Ovary (tissue), 3 donors: ENCODE data around the gene RAD50.

Source experiments
- EP300 ChIP-seq: sonication (generic); formaldehyde crosslinking; IDR thresholded peaks from one replicate; pipeline ENCODE4 v1.6.1; 2017; ENCODE audit warnings: antibody characterized with exemption
- TF ChIP-seq, protein P1 (sequence below), 3 donors: fragments of 450-650 bp in 2 of 3; fragments of 200-600 bp in 1 of 3; IDR thresholded peaks; one replicate each; pipeline versions ENCODE4 v1.5.1 to v1.8.0; 2016 to 2022; ENCODE audit warnings: antibody characterized with exemption in 3 of 3, mild to moderate bottlenecking in 1 of 3
- donor health status: DM: no; HTN: no; CAD: no.

DNA sequence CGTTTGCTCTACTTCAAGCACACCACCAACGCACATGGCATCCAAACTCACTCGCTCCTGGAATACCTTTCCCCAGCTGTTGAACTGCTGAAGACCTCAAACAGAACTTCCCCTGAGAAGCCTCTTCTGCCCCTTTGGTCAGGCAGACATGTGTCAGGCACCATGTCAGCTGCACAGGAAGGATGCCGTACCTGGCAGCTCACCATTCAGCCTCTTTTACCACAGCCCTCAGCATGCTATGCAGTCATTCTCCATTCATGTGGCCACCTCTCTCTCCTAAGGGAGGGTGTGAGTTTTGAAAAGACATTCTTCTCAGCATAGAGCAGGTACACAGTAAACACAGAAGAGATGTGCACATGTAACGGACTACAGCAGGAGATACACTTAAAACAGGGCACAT, 131.2 kb downstream of the RAD50 start:
- TF ChIP-seq, protein P1, sequence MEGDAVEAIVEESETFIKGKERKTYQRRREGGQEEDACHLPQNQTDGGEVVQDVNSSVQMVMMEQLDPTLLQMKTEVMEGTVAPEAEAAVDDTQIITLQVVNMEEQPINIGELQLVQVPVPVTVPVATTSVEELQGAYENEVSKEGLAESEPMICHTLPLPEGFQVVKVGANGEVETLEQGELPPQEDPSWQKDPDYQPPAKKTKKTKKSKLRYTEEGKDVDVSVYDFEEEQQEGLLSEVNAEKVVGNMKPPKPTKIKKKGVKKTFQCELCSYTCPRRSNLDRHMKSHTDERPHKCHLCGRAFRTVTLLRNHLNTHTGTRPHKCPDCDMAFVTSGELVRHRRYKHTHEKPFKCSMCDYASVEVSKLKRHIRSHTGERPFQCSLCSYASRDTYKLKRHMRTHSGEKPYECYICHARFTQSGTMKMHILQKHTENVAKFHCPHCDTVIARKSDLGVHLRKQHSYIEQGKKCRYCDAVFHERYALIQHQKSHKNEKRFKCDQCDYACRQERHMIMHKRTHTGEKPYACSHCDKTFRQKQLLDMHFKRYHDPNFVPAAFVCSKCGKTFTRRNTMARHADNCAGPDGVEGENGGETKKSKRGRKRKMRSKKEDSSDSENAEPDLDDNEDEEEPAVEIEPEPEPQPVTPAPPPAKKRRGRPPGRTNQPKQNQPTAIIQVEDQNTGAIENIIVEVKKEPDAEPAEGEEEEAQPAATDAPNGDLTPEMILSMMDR (IDR thresholded peaks at IDR 0.05) = no peak
- no peak for TF ChIP-seq EP300
